WTC11 (cell line): ENCODE results near the gene KRT72. TPM values are rescaled to one million over a fixed set of nuclear protein-coding genes. Genes with fewer than 3 reads are reported as not detected.

Experiments
- ATAC-seq: fragments of 200-7000 bp; cut with Tn5 transposase; 2 replicates; pipeline ENCODE4 v1.10.0; 2021; ENCODE audit warnings: mild to moderate bottlenecking, moderate library complexity
- CTCF ChIA-PET: fragments of 300-600 bp; sonication (Branson Sonifier 250); formaldehyde crosslinking; loops from one replicate; lab custom pipeline; 2021; ENCODE audit warnings: antibody characterized with exemption; lab: Charles Lee
- POLR2A ChIA-PET: fragments of 350-600 bp; sonication (Branson Sonifier 250); formaldehyde crosslinking; loops from one replicate; lab custom pipeline; 2021; ENCODE audit warnings: antibody characterized with exemption; lab: Charles Lee
- DNase-seq: peaks from one replicate; pipeline ENCODE4 v3.0.0; 2021; ENCODE audit warnings: low spot score
- H3K27ac Mint-ChIP-seq: 2 replicates; pipeline ENCODE4 v1.8.0; 2021; ENCODE audit warnings: mixed read lengths
- H3K27me3 Mint-ChIP-seq: 2 replicates; pipeline ENCODE4 v1.8.0; 2021; ENCODE audit warnings: low read depth, mild to moderate bottlenecking, moderate library complexity, mixed read lengths
- H3K36me3 Mint-ChIP-seq: 2 replicates; pipeline ENCODE4 v1.8.0; 2021; ENCODE audit warnings: mixed read lengths
- H3K4me1 Mint-ChIP-seq: 2 replicates; pipeline ENCODE4 v1.8.0; 2022; ENCODE audit warnings: mixed read lengths
- H3K4me3 Mint-ChIP-seq: 2 replicates; pipeline ENCODE4 v1.8.0; 2021; ENCODE audit warnings: mild to moderate bottlenecking, moderate library complexity, mixed read lengths
- H3K9me3 Mint-ChIP-seq: 2 replicates; pipeline ENCODE4 v1.8.0; 2021; ENCODE audit warnings: mixed read lengths
- AFF4 ChIP-seq: sonication (generic); formaldehyde crosslinking; IDR thresholded peaks from 2 replicates; pipeline ENCODE4 v1.8.1; 2023; ENCODE audit warnings: mild to moderate bottlenecking, missing genetic modification reagents, borderline replicate concordance
- ARID4B ChIP-seq: sonication (generic); formaldehyde crosslinking; IDR thresholded peaks from 2 replicates; pipeline ENCODE4 v1.8.0; 2023; ENCODE audit warnings: missing genetic modification reagents, mild to moderate bottlenecking, borderline replicate concordance
- ATF3 ChIP-seq: sonication (generic); formaldehyde crosslinking; conservative IDR thresholded peaks from 2 replicates; pipeline ENCODE4 v1.8.1; 2022; ENCODE audit warnings: mild to moderate bottlenecking, missing genetic modification reagents
- CDX4 ChIP-seq: fragments of 250-450 bp; sonication (Bioruptor Pico); IDR thresholded peaks from 2 replicates; pipeline ENCODE4 v1.9.0; 2021; ENCODE audit warnings: moderate library complexity, mild to moderate bottlenecking, inconsistent platforms, borderline replicate concordance
- ELF4 ChIP-seq: sonication (generic); formaldehyde crosslinking; IDR thresholded peaks from 2 replicates; pipeline ENCODE4 v1.8.1; 2022; ENCODE audit warnings: low read depth, mild to moderate bottlenecking, moderate library complexity, missing genetic modification reagents
- EMX1 ChIP-seq: fragments of 250-450 bp; sonication (Bioruptor Pico); IDR thresholded peaks from 2 replicates; pipeline ENCODE4 v1.8.0; 2021; ENCODE audit warnings: mild to moderate bottlenecking
- ERG ChIP-seq: fragments of 250-450 bp; sonication (Bioruptor Pico); IDR thresholded peaks from 2 replicates; pipeline ENCODE4 v1.8.0; 2021; ENCODE audit warnings: mild to moderate bottlenecking
- FOXP1 ChIP-seq: sonication (generic); formaldehyde crosslinking; IDR thresholded peaks from 2 replicates; pipeline ENCODE4 v1.8.0; 2022; ENCODE audit warnings: missing genetic modification reagents, mild to moderate bottlenecking, moderate library complexity, borderline replicate concordance
- GTF2I ChIP-seq: fragments of 250-450 bp; sonication (Bioruptor Pico); conservative IDR thresholded peaks from 2 replicates; pipeline ENCODE4 v1.4.0; 2021; ENCODE audit warnings: mild to moderate bottlenecking
- JAZF1 ChIP-seq: fragments of 250-450 bp; sonication (Bioruptor Pico); IDR thresholded peaks from 2 replicates; pipeline ENCODE4 v1.9.0; 2021; ENCODE audit warnings: moderate library complexity, mild to moderate bottlenecking, inconsistent platforms
- MXD4 ChIP-seq: fragments of 250-450 bp; sonication (Bioruptor Pico); IDR thresholded peaks from 2 replicates; pipeline ENCODE4 v1.8.0; 2021; ENCODE audit warnings: mild to moderate bottlenecking, moderate library complexity, borderline replicate concordance
- SP1 ChIP-seq: sonication (generic); formaldehyde crosslinking; conservative IDR thresholded peaks from 2 replicates; pipeline ENCODE4 v1.8.1; 2022; ENCODE audit warnings: missing genetic modification reagents
- TEAD1 ChIP-seq: sonication (generic); formaldehyde crosslinking; IDR thresholded peaks from 2 replicates; pipeline ENCODE4 v1.8.0; 2022; ENCODE audit warnings: mild to moderate bottlenecking, missing genetic modification reagents
- TP53 ChIP-seq: sonication (generic); formaldehyde crosslinking; IDR thresholded peaks from 2 replicates; pipeline ENCODE4 v1.8.1; 2023; ENCODE audit warnings: mild to moderate bottlenecking, missing genetic modification reagents
- ZBTB43 ChIP-seq: sonication (generic); formaldehyde crosslinking; IDR thresholded peaks from 2 replicates; pipeline ENCODE4 v1.8.1; 2023; ENCODE audit warnings: mild to moderate bottlenecking, missing genetic modification reagents
- ZNF121 ChIP-seq: sonication (generic); formaldehyde crosslinking; IDR thresholded peaks from 2 replicates; pipeline ENCODE4 v1.8.0; 2023; ENCODE audit warnings: missing genetic modification reagents
- ZNF219 ChIP-seq: sonication (generic); formaldehyde crosslinking; IDR thresholded peaks from 2 replicates; pipeline ENCODE4 v1.8.0; 2023; ENCODE audit warnings: missing genetic modification reagents, mild to moderate bottlenecking, borderline replicate concordance
- ZNF317 ChIP-seq: sonication (generic); formaldehyde crosslinking; IDR thresholded peaks from 2 replicates; pipeline ENCODE4 v1.8.1; 2023; ENCODE audit warnings: low read depth, mild to moderate bottlenecking, moderate library complexity, missing genetic modification reagents, borderline replicate concordance
- ZNF512 ChIP-seq: sonication (generic); formaldehyde crosslinking; IDR thresholded peaks from 2 replicates; pipeline ENCODE4 v1.8.1; 2022; ENCODE audit warnings: missing genetic modification reagents, borderline replicate concordance
- total RNA-seq: library from RNA; stranded (reverse); gene quantifications from 3 replicates; pipeline ENCODE4 v1.2.3, GENCODE V29; 2021

KRT72 gene
- total RNA-seq, 1 experiment from 2014 or later = not detected

GRCh38 chr12:52543985-52544883, 57.0 kb downstream of the KRT72 start:
- no peaks in the 10 kb centered on the region for H3K36me3 Mint-ChIP-seq
- TF ChIP-seq CDX4 (no peak), TEAD1 (CRISPR knock-in tag) (no peak), ELF4 (CRISPR knock-in tag) (no peak), ZNF512 (CRISPR knock-in tag) (no peak), TP53 (no peak), AFF4 (CRISPR knock-in tag) (no peak), ZNF121 (CRISPR knock-in tag) (no peak), JAZF1 (no peak), SP1 (CRISPR knock-in tag) (no peak), FOXP1 (CRISPR knock-in tag) (no peak), ZNF219 (no peak), GTF2I (no peak), ZBTB43 (CRISPR knock-in tag) (no peak)
- DNase-seq (no peak), ATAC-seq (peak; percentile 68)
- no peaks in the 10 kb centered on the region for H3K4me1 Mint-ChIP-seq
- ChIA-PET CTCF (interaction anchor here (1.0 to 3.7 kb wide), 10 partner anchors 9 to 437 kb away, joined by 3 to 24 read pairs (median 6); partner anchors contain the start of gene KRT5), POLR2A (no interaction called here)
- no peaks in the 10 kb centered on the region for H3K9me3 Mint-ChIP-seq
- no peak overlapping the region for H3K4me3 Mint-ChIP-seq
- no peaks in the 10 kb centered on the region for H3K27me3 Mint-ChIP-seq
- H3K27ac Mint-ChIP-seq = no peak overlapping the region

GRCh38 chr12:52542785-52543318, 58.4 kb downstream of the KRT72 start:
- Mint-ChIP-seq H3K27ac (no peak overlapping the region), H3K9me3 (no peaks in the 10 kb centered on the region), H3K4me3 (no peak overlapping the region), H3K27me3 (no peaks in the 10 kb centered on the region), H3K36me3 (no peaks in the 10 kb centered on the region), H3K4me1 (no peaks in the 10 kb centered on the region)
- DNase-seq (no peak), ATAC-seq (no peak)
- ChIA-PET CTCF (interaction anchor here (1.0 kb wide), 1 partner anchor 19 kb away, joined by 3 read pairs; no protein-coding TSS in a partner anchor), POLR2A (no interaction called here)
- no peak for TF ChIP-seq MXD4 (CRISPR knock-in tag)
- no peak for TF ChIP-seq ATF3
- no peak for TF ChIP-seq EMX1 (CRISPR knock-in tag)
- no peak for TF ChIP-seq ARID4B
- no peak for TF ChIP-seq ZNF317 (CRISPR knock-in tag)
- no peak for TF ChIP-seq ERG (CRISPR knock-in tag)
